ENCODE results near the gene SLC46A1.

GRCh38 chr17:28390141-28390540, 15.9 kb downstream of the SLC46A1 start:
- no peak for TF ChIP-seq CTCF (IDR thresholded peaks at IDR 0.05)
- TF ChIP-seq EZH2 (IDR thresholded peaks at IDR 0.05; ENCODE audit: borderline replicate concordance, insufficient read depth, low read depth, low read length, poor library complexity, severe bottlenecking): no peak
